Body of pancreas (tissue), 4 donors: ENCODE results near the gene MTX3. TPM values are rescaled to one million over a fixed set of nuclear protein-coding genes. Genes with fewer than 3 reads are reported as not detected.

Source experiments
- ATAC-seq: fragments of 150-250 bp; one replicate; pipeline ENCODE4 v1.9.1; 2016
- DNase-seq, 4 donors: peaks; one replicate each; pipeline ENCODE4 v3.0.0-alpha.2; 2019
- H3K27ac ChIP-seq, 4 donors: fragments of 200-600 bp; sonication (generic); 1 replicate in 3 of 4; 2 replicates in 1 of 4; pipeline versions ENCODE4 v1.5.1 to v1.6.1; 2016 to 2019; ENCODE audit warnings: mild to moderate bottlenecking in 1 of 4, mixed read lengths in 1 of 4, moderate library complexity in 1 of 4
- H3K27me3 ChIP-seq, 2 donors: fragments of 200-600 bp; sonication (generic); one replicate each; pipeline ENCODE4 v1.6.0; 2016; ENCODE audit warnings: mild to moderate bottlenecking in 1 of 2
- H3K36me3 ChIP-seq, 2 donors: fragments of 200-600 bp; sonication (generic); replicated peaks in 1 of 2; 2 replicates each; pipeline ENCODE4 v1.5.1; 2016; ENCODE audit warnings: low read depth in 2 of 2; ENCODE audit not compliant: insufficient read depth in 1 of 2
- H3K4me1 ChIP-seq: fragments of 200-600 bp; sonication (generic); one replicate; pipeline ENCODE4 v1.6.0; 2016
- H3K4me3 ChIP-seq, 2 donors: fragments of 200-600 bp; sonication (generic); 1 replicate in 1 of 2; 2 replicates in 1 of 2; pipeline ENCODE4 v1.5.1; 2016 to 2019
- H3K9me3 ChIP-seq, 3 donors: fragments of 200-600 bp; sonication (generic); 1 replicate in 2 of 3; 2 replicates in 1 of 3; pipeline ENCODE4 v1.5.1; 2016
- CTCF ChIP-seq, 7 experiments: fragments of 450-650 bp in 4 of 7; fragments of 200-600 bp in 3 of 7; sonication (generic) in 3 of 7; IDR thresholded peaks; one replicate each; pipeline ENCODE4 v1.5.1; 2016 to 2019; ENCODE audit warnings: antibody characterized with exemption in 7 of 7
- POLR2A ChIP-seq, 3 donors: fragments of 450-650 bp; IDR thresholded peaks; one replicate each; pipeline ENCODE4 v1.6.1; 2016; ENCODE audit warnings: antibody characterized with exemption in 3 of 3, mild to moderate bottlenecking in 2 of 3
- WGBS, 2 donors: methylation state at CpG; one replicate each; pipeline ENCODE4 v1.1.5; 2017; 5-methylcytosine and 5-hydroxymethylcytosine counted together
- intact Hi-C: fragments of 100-400 bp; cut with DNase I; formaldehyde crosslinking; loops from one replicate; pipeline ENCODE4 v1.15.1; 2023
- total RNA-seq, 2 donors: library from RNA; depleted of rRNA; stranded (reverse); fragments of >200 nt; gene quantifications; one replicate each; pipeline ENCODE4 v1.1.0, GENCODE V29; 2016

MTX3 gene
- total RNA-seq = 1 to 10 TPM; 5.6 to 9.1 TPM

GRCh38 chr5:79990598-79991507 lies at the start of gene MTX3:
Gene MTX3 (minus strand): TSS chr5:79991262. CDS start chr5:79991238, 24 bp downstream.
- ATAC-seq = peak; percentile 87
- Histone ChIP-seq H3K4me1 (peaks cover 15% of the 10 kb centered on the region), H3K9me3 (no peaks in the 10 kb centered on the region), H3K4me3 (peak within 1 kb of the TSS; percentile 57 to 99), H3K27ac (peak within 1 kb of the TSS in 3 of 4 donors; percentile 28 to 72 (median 67)), H3K36me3 (peaks cover 0 to 10% of the 10 kb centered on the region in 2 donors), H3K27me3 (no peaks in the 10 kb centered on the region)
- WGBS, 2 donors = 1 to 2% methylated on average over 40 to 50 of the region's 50 CpGs
- intact Hi-C loops = no loop called here
- peak; percentile 71 to 82 (median 78) for DNase-seq
- no peak for TF ChIP-seq CTCF (IDR thresholded peaks at IDR 0.05)
- peak in 2 of 3 donors; percentile 56 to 63 for TF ChIP-seq POLR2A (IDR thresholded peaks at IDR 0.05)

GRCh38 chr5:80039650-80040049 lies 48.6 kb upstream of the MTX3 start:
- intact Hi-C loops = no loop called here
- Histone ChIP-seq H3K9me3 (no peaks in the 10 kb centered on the region), H3K4me1 (peaks cover 7% of the 10 kb centered on the region), H3K27ac (no peak overlapping the region), H3K27me3 (peaks cover 0 to 5% of the 10 kb centered on the region in 2 donors), H3K4me3 (no peak overlapping the region), H3K36me3 (no peaks in the 10 kb centered on the region)
- no peak for DNase-seq
- TF ChIP-seq POLR2A (IDR thresholded peaks at IDR 0.05) (no peak), CTCF (IDR thresholded peaks at IDR 0.05) (no peak)
- 59 to 67% methylated on average over 2 of the region's 2 CpGs for WGBS, 2 donors
- no peak for ATAC-seq

- 81 to 82% methylated on average over 5 of the region's 5 CpGs for WGBS, 2 donors
- intact Hi-C loops = no loop called here
- no peaks in the 10 kb centered on the region for H3K36me3 ChIP-seq
- TF ChIP-seq POLR2A (IDR thresholded peaks at IDR 0.05) = no peak
- no peak for TF ChIP-seq CTCF (IDR thresholded peaks at IDR 0.05)
- H3K27ac ChIP-seq = no peak overlapping the region
- ATAC-seq = no peak
- H3K9me3 ChIP-seq = no peaks in the 10 kb centered on the region
- H3K4me3 ChIP-seq = no peak overlapping the region
- peaks cover 0 to 5% of the 10 kb centered on the region in 2 donors for H3K27me3 ChIP-seq
- DNase-seq = no peak
- peaks cover 8% of the 10 kb centered on the region for H3K4me1 ChIP-seq
Observed at GRCh38 chr5:80037366-80037765, 46.3 kb upstream of the MTX3 start.

GRCh38 chr5:80036615-80037014 lies 45.6 kb upstream of the MTX3 start:
- no peak for DNase-seq
- H3K27ac ChIP-seq = no peak overlapping the region
- TF ChIP-seq POLR2A (IDR thresholded peaks at IDR 0.05) (no peak), CTCF (IDR thresholded peaks at IDR 0.05) (no peak)
- intact Hi-C loops = no loop called here
- ATAC-seq = no peak
- no peaks in the 10 kb centered on the region for H3K9me3 ChIP-seq
- WGBS, 2 donors = 86 to 91% methylated on average over 5 of the region's 5 CpGs
- H3K4me1 ChIP-seq = peaks cover 8% of the 10 kb centered on the region
- no peaks in the 10 kb centered on the region for H3K36me3 ChIP-seq
- peaks cover 0 to 5% of the 10 kb centered on the region in 2 donors for H3K27me3 ChIP-seq
- no peak overlapping the region for H3K4me3 ChIP-seq
